Middle frontal gyrus (tissue), 1 donor: Measurements from ENCODE around the gene MAP3K20.
"Not testable (repeated sequence)": the region's sequence is repeated elsewhere in the genome, so short reads cannot be mapped to it uniquely, and the experiment has no call there.

Source experiments
- DNase-seq: peaks from one replicate; pipeline ENCODE4 v3.0.0-alpha.2; 2015; ENCODE audit warnings: low spot score; ENCODE audit errors: extremely low spot score

MAP3K20 gene

GRCh38 chr2:173087214-173087581 is 11.6 kb downstream of the MAP3K20 start:
- DNase-seq = no peak

GRCh38 chr2:173087793-173088496 is 12.3 kb downstream of the MAP3K20 start:
- no peak for DNase-seq

GRCh38 chr2:173090276-173090877 is 14.7 kb downstream of the MAP3K20 start:
- no peak for DNase-seq

- no peak for DNase-seq
These were observed 15.5 kb downstream of the MAP3K20 start for GRCh38 chr2:173090973-173091660.

- DNase-seq = no peak
These were observed 16.3 kb downstream of the MAP3K20 start for GRCh38 chr2:173091910-173092309.

GRCh38 chr2:173092844-173093402 is 17.3 kb downstream of the MAP3K20 start:
- DNase-seq = no peak

- not testable (repeated sequence) for DNase-seq
These were observed 18.0 kb downstream of the MAP3K20 start for GRCh38 chr2:173093617-173094016.

GRCh38 chr2:173094731-173095130 is 19.1 kb downstream of the MAP3K20 start:
- DNase-seq = no peak

- no peak for DNase-seq
These were observed 19.7 kb downstream of the MAP3K20 start for GRCh38 chr2:173095356-173095755.

- DNase-seq = no peak
These were observed 23.6 kb downstream of the MAP3K20 start for GRCh38 chr2:173099271-173099670.

GRCh38 chr2:173099804-173100203 is 24.2 kb downstream of the MAP3K20 start:
- no peak for DNase-seq

GRCh38 chr2:173101687-173102086 is 26.0 kb downstream of the MAP3K20 start:
- no peak for DNase-seq

GRCh38 chr2:173104156-173104555 is 28.5 kb downstream of the MAP3K20 start:
- DNase-seq = no peak

GRCh38 chr2:173106959-173107628 is 31.4 kb downstream of the MAP3K20 start:
- no peak for DNase-seq

GRCh38 chr2:173107629-173108022 is 32.0 kb downstream of the MAP3K20 start:
- no peak for DNase-seq

GRCh38 chr2:173109253-173110188 is 33.9 kb downstream of the MAP3K20 start:
- no peak for DNase-seq

GRCh38 chr2:173117678-173118077 is 42.0 kb downstream of the MAP3K20 start:
- DNase-seq = no peak

- DNase-seq = no peak
These were observed 42.7 kb downstream of the MAP3K20 start for GRCh38 chr2:173118395-173118794.

GRCh38 chr2:173119069-173119807 is 43.6 kb downstream of the MAP3K20 start:
- no peak for DNase-seq

- no peak for DNase-seq
These were observed 44.3 kb downstream of the MAP3K20 start for GRCh38 chr2:173119944-173120343.
